ENCODE data around the gene SSRP1. TPM values are rescaled to one million over a fixed set of nuclear protein-coding genes. Genes with fewer than 3 reads are reported as not detected.

The SSRP1 gene
- total and polyA plus RNA-seq, 9 of the 15 experiments (the other 6 are each of a cell fraction or from before 2014, with no cell fraction given), result 91.1 to 416 (median 245) TPM

- TF ChIP-seq CC2D1A (IDR thresholded peaks at IDR 0.05) (no peak), MAFF (IDR thresholded peaks at IDR 0.05; ENCODE audit: low read length) (no peak), HMGN3 (IDR thresholded peaks at IDR 0.05; ENCODE audit: borderline replicate concordance, extremely low read depth, insufficient read length, low read depth, low read length) (no peak), NFYB (IDR thresholded peaks at IDR 0.05; ENCODE audit: extremely low read depth, insufficient read length) (peak; percentile 27), THRAP3 (IDR thresholded peaks at IDR 0.05; ENCODE audit: borderline replicate concordance) (no peak), ZNF407 (IDR thresholded peaks at IDR 0.05; ENCODE audit: low read depth) (no peak), ZNF274 (IDR thresholded peaks at IDR 0.05; ENCODE audit: borderline replicate concordance, low read depth, low read length) (no peak), HNRNPL (IDR thresholded peaks at IDR 0.05; ENCODE audit: low read depth, low read length) (no peak), HOMEZ (CRISPR knock-in tag; IDR thresholded peaks at IDR 0.05) (no peak), MCM2 (IDR thresholded peaks at IDR 0.05; ENCODE audit: low read depth) (no peak), ZNF12 (CRISPR knock-in tag; IDR thresholded peaks at IDR 0.05) (peak; percentile 100), HNRNPH1 (optimal IDR thresholded peaks at IDR 0.05; ENCODE audit: low read depth, low read length) (no peak)
Measured at GRCh38 chr11:57363131-57364080, 27.7 kb upstream of the SSRP1 start (continued).

Data from K562 (cell line).